Stomach smooth muscle (tissue), 2 donors: ENCODE results near the gene SPATA25.
"Not testable (repeated sequence)": the region's sequence is repeated elsewhere in the genome, so short reads cannot be mapped to it uniquely, and the experiment has no call there.

Experiments used
- H3K27ac ChIP-seq: one replicate; pipeline ENCODE4 v1.7.0; 2013; ENCODE audit warnings: mild to moderate bottlenecking, low read length, inconsistent platforms
- H3K27me3 ChIP-seq, 2 donors: one replicate each; pipeline ENCODE4 v1.7.0; 2013; ENCODE audit warnings: low read length in 2 of 2; ENCODE audit not compliant: insufficient read depth in 2 of 2, control insufficient read depth in 1 of 2
- H3K36me3 ChIP-seq, 2 donors: one replicate each; pipeline ENCODE4 v1.7.0; 2013; ENCODE audit warnings: low read length in 2 of 2; ENCODE audit not compliant: control insufficient read depth in 2 of 2, insufficient read depth in 2 of 2
- H3K4me1 ChIP-seq: one replicate; pipeline ENCODE4 v1.7.0; 2013; ENCODE audit warnings: low read length; ENCODE audit not compliant: control insufficient read depth, insufficient read depth
- H3K4me3 ChIP-seq, 2 donors: one replicate each; pipeline ENCODE4 v1.7.0; 2013; ENCODE audit warnings: low read length in 2 of 2
- H3K9ac ChIP-seq, 2 donors: one replicate each; pipeline ENCODE4 v1.7.0; 2013; ENCODE audit warnings: low read length in 2 of 2, mild to moderate bottlenecking in 1 of 2
- H3K9me3 ChIP-seq, 2 donors: one replicate each; pipeline ENCODE4 v1.7.0; 2013; ENCODE audit warnings: low read length in 2 of 2; ENCODE audit not compliant: control insufficient read depth in 2 of 2
- donor health status: healthy.
- donor health status: Pancreatic carcinoma.

The SPATA25 gene

DNA sequence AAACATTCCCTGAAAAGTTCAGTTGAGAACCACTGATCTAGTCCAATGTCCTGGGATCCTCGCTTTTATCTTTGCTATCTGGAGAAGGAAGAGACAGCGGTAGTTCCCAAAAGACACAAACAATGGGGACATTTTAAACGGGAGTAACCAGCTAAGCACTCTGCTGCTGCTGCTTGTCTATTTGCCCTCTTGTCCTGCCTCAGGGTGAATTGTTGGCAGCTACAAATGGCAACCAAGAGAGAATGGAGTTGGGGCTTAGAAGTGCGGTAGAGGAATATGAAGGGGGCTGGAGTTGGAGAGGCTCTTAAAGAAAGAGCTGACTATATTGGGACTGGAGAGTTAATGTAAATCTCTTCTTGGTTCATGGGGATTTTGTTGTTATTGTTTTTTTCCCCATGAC, 12.8 kb downstream of the SPATA25 start:
- H3K4me1 ChIP-seq, result no peaks in the 10 kb centered on the region
- no peaks in the 10 kb centered on the region for H3K9me3 ChIP-seq
- H3K27me3 ChIP-seq, result no peaks in the 10 kb centered on the region
- no peak overlapping the region for H3K4me3 ChIP-seq
- H3K27ac ChIP-seq, result no peak overlapping the region
- no peak overlapping the region for H3K9ac ChIP-seq
- H3K36me3 ChIP-seq, result peaks cover 17 to 22% of the 10 kb centered on the region in 2 donors

DNA sequence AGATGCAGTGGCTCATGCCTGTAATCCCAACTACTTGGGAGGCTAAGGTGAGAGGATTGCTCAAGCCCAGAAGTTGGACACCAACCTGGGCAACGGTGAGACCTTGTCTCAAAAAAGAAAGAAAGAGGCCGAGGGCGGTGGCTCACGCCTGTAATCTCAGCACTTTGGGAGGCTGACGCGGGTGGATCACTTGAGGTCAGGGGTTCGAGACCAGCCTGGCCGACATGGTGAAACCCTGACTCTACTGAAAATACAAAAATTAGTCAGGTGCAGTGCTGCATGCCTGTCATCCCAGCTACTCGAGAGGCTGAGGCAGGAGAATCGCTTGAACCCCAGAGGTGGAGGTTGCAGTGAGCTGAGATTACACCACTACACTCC, 13.3 kb downstream of the SPATA25 start:
- not testable (repeated sequence) for H3K27ac ChIP-seq, H3K4me3 ChIP-seq, H3K4me1 ChIP-seq, H3K27me3 ChIP-seq, H3K9ac ChIP-seq, H3K9me3 ChIP-seq
- H3K36me3 ChIP-seq, result peaks cover 17 to 22% of the 10 kb centered on the region in 2 donors

DNA sequence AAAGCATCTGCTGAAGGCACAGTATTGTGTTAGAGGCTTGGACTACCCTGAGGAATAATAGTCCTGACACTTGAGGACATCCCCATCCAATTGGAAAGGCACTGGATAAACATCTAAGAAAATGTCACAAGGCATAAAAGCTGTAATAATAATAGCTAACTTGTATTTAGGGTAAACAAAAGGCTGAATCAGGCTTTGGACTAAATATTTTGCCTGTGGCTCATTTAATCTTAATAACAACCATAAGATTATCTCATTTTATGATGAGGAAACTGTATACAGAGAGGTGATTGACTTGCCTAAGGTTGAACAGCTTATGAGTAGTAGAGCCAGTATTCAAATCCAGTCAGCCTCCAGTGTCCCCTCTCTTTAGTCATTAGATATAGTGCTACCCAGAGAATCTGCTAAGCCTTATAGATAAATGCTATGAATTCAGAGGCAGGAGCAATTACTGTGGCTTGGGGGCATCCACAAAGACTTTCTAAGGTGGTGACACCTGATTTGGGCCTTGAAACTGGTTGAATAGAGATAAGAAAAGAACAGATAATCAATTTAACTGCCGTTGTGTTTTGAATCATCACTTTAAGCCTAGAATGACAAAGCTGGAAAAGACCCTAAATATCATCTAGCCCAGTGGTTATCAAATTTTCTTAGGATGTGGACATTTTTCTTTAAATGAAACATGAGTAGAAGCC, 13.9 kb downstream of the SPATA25 start:
- no peak overlapping the region for H3K27ac ChIP-seq
- no peak overlapping the region for H3K4me3 ChIP-seq
- H3K9ac ChIP-seq, result no peak overlapping the region
- no peaks in the 10 kb centered on the region for H3K9me3 ChIP-seq
- no peaks in the 10 kb centered on the region for H3K27me3 ChIP-seq
- H3K4me1 ChIP-seq, result no peaks in the 10 kb centered on the region
- peaks cover 16 to 22% of the 10 kb centered on the region in 2 donors for H3K36me3 ChIP-seq

DNA sequence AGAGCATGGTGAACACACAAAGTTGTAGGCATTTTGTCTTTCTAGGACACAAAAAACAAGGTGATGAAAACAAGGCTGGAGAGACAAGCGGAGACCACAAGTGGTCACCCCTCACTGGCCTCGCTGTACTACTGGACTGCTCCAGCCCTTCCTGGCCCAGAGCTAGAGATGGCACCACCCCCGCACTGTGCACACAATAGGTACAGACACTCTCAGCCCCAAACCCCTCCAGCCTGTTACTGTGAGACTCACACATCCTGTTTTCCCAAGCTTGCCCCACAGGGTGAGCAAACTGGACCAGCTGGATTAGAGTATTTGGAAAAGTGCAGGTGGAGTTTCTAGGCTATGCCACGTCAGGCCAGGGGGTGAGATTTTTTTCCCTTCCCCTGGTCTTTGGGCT, 14.8 kb downstream of the SPATA25 start:
- no peak overlapping the region for H3K27ac ChIP-seq
- H3K4me1 ChIP-seq, result no peaks in the 10 kb centered on the region
- H3K9ac ChIP-seq, result no peak overlapping the region
- peaks cover 6 to 14% of the 10 kb centered on the region in 2 donors for H3K36me3 ChIP-seq
- no peak overlapping the region for H3K4me3 ChIP-seq
- H3K9me3 ChIP-seq, result no peaks in the 10 kb centered on the region
- H3K27me3 ChIP-seq, result no peaks in the 10 kb centered on the region

DNA sequence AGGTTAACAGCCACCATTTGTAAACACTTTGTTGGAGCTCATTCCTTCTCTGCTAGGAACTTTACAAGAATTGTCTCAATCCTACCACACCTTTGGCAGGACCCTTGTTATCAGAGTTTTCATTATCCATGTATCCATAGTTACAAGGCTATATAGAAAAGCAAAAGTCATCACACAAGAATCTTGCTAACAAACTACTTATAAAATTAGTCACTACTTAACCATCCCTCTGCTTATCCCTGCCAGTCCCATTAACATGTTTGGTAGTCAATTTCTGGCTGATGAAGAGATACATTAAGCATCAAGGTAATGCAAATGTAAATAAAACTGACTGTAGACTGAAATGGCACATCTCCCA, 19.6 kb downstream of the SPATA25 start:
- Histone ChIP-seq H3K4me3 (no peak overlapping the region), H3K36me3 (peaks cover 0 to 5% of the 10 kb centered on the region in 2 donors), H3K27me3 (no peaks in the 10 kb centered on the region), H3K4me1 (no peaks in the 10 kb centered on the region), H3K27ac (no peak overlapping the region), H3K9ac (no peak overlapping the region), H3K9me3 (no peaks in the 10 kb centered on the region)

DNA sequence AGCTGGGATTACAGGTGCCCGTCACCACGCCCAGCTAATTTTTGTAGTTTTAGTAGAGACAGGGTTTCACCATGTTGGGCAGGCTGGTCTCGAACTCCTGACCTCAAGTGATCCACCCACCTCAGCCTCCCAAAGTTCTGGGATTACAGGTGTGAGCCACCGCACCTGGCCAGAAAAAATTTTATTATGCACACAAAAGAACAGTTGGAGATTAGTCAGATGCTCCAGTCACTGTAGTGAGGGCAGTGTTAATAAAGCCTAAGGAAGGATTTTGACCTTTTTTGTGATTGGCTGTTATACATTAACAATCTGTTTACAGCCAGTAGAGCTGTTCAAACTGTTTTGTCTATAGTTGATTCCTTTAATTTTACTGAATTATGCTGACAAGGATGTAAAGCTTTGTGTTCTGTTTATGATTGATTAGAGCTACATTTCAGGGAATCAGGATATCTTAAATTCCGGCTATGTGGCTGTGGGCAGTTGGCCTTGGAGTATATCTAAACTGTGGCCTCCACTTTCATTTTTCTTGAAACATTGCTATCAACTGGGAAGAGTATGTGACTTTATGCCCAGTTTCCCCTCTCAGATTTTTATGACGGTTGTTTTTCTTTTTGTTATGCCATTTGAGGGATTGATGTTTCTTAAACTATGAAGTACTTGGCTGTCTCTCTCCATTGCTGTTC, 20.1 kb downstream of the SPATA25 start:
- Histone ChIP-seq H3K27ac (no peak overlapping the region), H3K36me3 (no peaks in the 10 kb centered on the region), H3K9me3 (no peaks in the 10 kb centered on the region), H3K4me3 (no peak overlapping the region), H3K27me3 (no peaks in the 10 kb centered on the region), H3K9ac (no peak overlapping the region), H3K4me1 (no peaks in the 10 kb centered on the region)

DNA sequence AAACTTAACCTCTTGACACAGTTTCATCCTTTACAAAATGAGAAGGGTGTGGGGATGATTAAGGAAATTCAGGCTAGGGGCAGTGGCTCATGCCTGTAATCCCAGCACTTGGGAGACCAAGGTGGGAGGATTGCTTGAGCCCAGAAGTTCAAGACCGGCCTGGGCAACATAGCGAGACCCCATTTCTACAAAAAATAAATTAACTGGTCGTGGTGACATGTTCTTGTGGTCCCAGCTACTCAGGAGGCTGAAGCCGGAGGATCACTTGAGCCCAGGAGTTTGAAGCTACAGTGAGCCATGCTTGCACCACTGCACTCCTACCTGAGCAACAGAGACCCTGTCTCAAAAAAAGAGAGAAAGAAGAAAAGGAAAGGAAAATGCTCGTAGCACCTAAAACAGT, 21.0 kb downstream of the SPATA25 start:
- H3K9ac ChIP-seq, result no peak overlapping the region
- no peaks in the 10 kb centered on the region for H3K4me1 ChIP-seq
- H3K27me3 ChIP-seq, result no peaks in the 10 kb centered on the region
- no peaks in the 10 kb centered on the region for H3K36me3 ChIP-seq
- no peak overlapping the region for H3K4me3 ChIP-seq
- no peaks in the 10 kb centered on the region for H3K9me3 ChIP-seq
- H3K27ac ChIP-seq, result no peak overlapping the region

DNA sequence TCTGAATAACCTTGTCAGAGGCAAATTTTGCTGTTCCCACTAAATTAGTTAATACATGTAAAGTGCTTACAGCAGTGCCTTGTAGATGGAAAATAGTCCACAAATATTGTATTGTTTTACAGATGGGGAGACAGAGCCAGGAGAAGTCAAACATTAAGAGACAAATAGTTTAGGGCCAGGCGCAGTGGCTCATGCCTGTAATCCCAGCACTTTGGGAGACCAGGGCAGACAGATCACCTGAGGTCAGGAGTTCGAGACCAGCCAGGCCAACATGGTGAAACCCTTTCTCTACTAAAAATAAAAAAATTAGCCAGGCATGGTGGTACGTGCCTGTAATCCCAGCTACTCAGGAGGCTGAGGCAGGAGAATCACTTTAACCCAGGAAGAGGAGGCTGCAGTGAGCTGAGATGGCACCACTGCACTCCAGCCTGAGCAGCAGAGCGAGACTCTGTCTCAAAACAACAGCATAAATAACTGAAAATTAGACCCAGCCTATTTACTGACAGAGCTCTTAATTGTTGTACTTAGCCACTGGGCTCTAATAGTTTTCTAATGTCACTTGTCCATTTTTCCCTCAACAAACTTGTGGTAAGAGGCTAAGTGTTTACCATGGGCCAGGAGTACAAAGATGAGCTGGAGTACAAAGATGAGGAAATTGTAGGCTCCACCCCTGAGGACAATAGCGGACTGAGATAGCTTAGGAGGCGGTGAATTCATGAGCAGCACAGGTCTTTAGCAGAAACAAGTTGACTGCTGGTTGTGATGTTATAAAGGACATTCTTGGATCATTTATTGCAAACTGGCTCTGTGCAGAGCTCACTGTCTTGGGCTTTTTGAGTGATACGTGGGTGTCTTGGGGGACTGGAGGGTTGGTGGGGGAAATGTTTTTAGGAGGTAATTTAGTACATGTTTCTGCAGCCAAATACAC, 23.6 kb downstream of the SPATA25 start:
- H3K4me3 ChIP-seq, result no peak overlapping the region
- H3K27me3 ChIP-seq, result no peaks in the 10 kb centered on the region
- no peak overlapping the region for H3K9ac ChIP-seq
- H3K9me3 ChIP-seq, result no peaks in the 10 kb centered on the region
- H3K4me1 ChIP-seq, result no peaks in the 10 kb centered on the region
- no peak overlapping the region for H3K27ac ChIP-seq
- no peaks in the 10 kb centered on the region for H3K36me3 ChIP-seq

DNA sequence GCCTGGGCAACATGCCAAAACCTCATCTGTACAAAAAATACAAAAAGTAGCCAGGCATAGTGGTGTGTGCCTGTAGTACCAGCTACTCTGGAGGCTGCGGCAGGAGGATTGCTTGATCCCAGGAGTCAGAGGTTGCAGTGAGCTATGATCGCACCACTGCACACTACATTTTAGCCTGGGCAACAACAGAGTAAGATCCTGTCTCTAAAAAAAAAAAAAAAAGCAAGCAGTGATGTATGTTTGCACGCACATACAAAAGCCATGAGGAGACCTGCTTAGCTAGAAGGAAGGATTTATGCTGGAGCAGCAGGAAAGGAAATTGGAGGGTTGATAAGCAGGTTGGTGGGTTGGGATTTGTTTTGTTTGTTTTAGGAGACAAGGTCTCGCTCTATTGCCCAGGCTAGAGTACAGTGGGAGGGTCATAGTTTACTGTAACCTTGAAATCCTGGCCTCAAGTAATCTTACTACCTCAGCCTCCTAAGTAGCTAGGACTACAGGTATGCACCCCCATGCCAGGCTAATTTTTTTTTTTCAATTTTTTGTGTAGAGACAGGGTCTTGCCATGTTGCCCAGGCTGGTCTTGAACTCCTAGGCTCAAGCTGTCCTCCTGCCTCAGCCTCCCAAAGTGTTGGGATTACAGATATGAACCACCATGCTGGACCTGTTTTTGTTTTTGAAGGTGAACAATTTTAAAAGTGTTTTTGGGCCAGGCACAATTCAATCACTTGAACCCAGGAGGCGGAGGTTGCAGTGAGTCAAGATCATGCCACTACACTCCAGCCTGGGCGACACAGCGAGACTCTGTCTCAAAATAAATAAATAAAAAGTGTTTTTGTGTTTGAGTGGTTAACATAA, 26.0 kb downstream of the SPATA25 start:
- Histone ChIP-seq H3K9me3 (no peaks in the 10 kb centered on the region), H3K4me3 (no peak overlapping the region), H3K9ac (no peak overlapping the region), H3K36me3 (no peaks in the 10 kb centered on the region), H3K4me1 (peaks cover 12% of the 10 kb centered on the region), H3K27ac (no peak overlapping the region), H3K27me3 (no peaks in the 10 kb centered on the region)

DNA sequence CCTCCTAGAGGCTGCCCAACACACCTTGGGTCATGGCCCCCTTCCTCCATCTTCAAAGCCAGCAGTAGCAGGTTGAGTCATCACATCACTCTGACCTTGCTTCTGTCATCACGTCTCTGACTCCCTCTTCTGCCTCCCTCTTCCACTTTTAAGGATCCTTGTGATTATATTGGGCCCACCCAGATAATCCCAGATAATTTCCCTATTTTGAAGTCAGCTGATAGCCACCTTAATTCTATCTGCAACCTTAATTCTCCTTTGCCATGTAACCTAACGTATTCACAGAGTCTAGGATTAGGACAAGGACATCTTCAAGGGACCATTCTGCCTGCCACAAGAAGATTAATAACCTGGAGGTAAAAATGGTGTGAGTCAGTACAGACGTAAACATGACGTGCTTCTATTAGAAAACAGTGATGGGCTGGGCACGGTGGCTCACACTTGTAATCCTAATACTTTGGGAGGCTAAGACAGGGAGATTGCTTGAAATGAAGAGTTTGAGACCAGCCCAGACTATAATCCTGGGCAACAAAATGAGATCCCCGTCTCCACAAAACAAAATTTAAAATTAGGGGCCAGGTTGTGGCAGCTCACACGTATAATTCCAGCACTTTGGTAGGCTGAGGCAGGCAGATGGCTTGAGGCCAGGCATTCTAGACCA, 26.7 kb downstream of the SPATA25 start:
- Histone ChIP-seq H3K36me3 (no peaks in the 10 kb centered on the region), H3K4me1 (peaks cover 19% of the 10 kb centered on the region), H3K27ac (no peak overlapping the region), H3K4me3 (no peak overlapping the region), H3K9me3 (no peaks in the 10 kb centered on the region), H3K27me3 (no peaks in the 10 kb centered on the region), H3K9ac (no peak overlapping the region)
